Esophagus muscularis mucosa (tissue), 4 donors: ENCODE measurements around the gene ANKRD24. TPM values are rescaled to one million over a fixed set of nuclear protein-coding genes. Genes with fewer than 3 reads are reported as not detected.
A peak's percentile ranks its signal among the peaks of the same experiment; 100 is the strongest.
"Not testable (repeated sequence)": the region's sequence is repeated elsewhere in the genome, so short reads cannot be mapped to it uniquely, and the experiment has no call there.

Experiments
- DNase-seq: peaks from one replicate; pipeline ENCODE4 v3.0.0-alpha.2; 2017; ENCODE audit errors: extremely low spot score
- H3K27ac ChIP-seq, 4 donors: fragments of 200-600 bp; sonication (generic); replicated peaks in 1 of 4; 1 replicate in 3 of 4; 2 replicates in 1 of 4; pipeline ENCODE4 v1.5.1; 2016 to 2019; ENCODE audit warnings: mild to moderate bottlenecking in 1 of 4
- H3K27me3 ChIP-seq, 4 donors: fragments of 200-600 bp; sonication (generic); one replicate each; pipeline versions ENCODE4 v1.5.1 to v1.6.0; 2016 to 2019
- H3K36me3 ChIP-seq, 4 donors: fragments of 200-600 bp; sonication (generic); one replicate each; pipeline ENCODE4 v1.5.1; 2016 to 2019
- H3K4me1 ChIP-seq, 4 donors: fragments of 200-600 bp; sonication (generic); one replicate each; pipeline ENCODE4 v1.5.1; 2016 to 2019
- H3K4me3 ChIP-seq, 4 donors: fragments of 200-600 bp; sonication (generic); 1 replicate in 2 of 4; 2 replicates in 2 of 4; pipeline ENCODE4 v1.5.1; 2016 to 2019; ENCODE audit warnings: mild to moderate bottlenecking in 4 of 4, moderate library complexity in 1 of 4
- H3K9me3 ChIP-seq, 4 donors: fragments of 200-600 bp; sonication (generic); 1 replicate in 3 of 4; 2 replicates in 1 of 4; pipeline ENCODE4 v1.5.1; 2016 to 2019
- CTCF ChIP-seq, 3 experiments: fragments of 200-600 bp in 2 of 3; fragments of 450-650 bp in 1 of 3; sonication (generic) in 2 of 3; IDR thresholded peaks; one replicate each; pipeline ENCODE4 v1.5.1; 2017 to 2019; ENCODE audit warnings: antibody characterized with exemption in 3 of 3, mild to moderate bottlenecking in 2 of 3, moderate library complexity in 1 of 3
- EP300 ChIP-seq: sonication (generic); formaldehyde crosslinking; IDR thresholded peaks from one replicate; pipeline ENCODE4 v1.6.1; 2017; ENCODE audit warnings: antibody characterized with exemption
- POLR2A ChIP-seq: fragments of 450-650 bp; IDR thresholded peaks from one replicate; pipeline ENCODE4 v1.6.1; 2017; ENCODE audit warnings: antibody characterized with exemption, moderate library complexity, mild to moderate bottlenecking, low read depth
- POLR2AphosphoS5 ChIP-seq, 2 donors: sonication (generic); formaldehyde crosslinking; IDR thresholded peaks; one replicate each; pipeline ENCODE4 v1.6.1; 2017; ENCODE audit warnings: antibody characterized with exemption in 2 of 2
- WGBS: methylation state at CpG from one replicate; pipeline ENCODE4 v1.1.5; 2018; 5-methylcytosine and 5-hydroxymethylcytosine counted together
- intact Hi-C: fragments of 100-400 bp; cut with DNase I; formaldehyde crosslinking; loops from one replicate; pipeline ENCODE4 v1.15.1; 2023
- total RNA-seq, 4 donors: library from RNA; depleted of rRNA; stranded (reverse); fragments of >200 nt; gene quantifications; one replicate each; pipeline versions ENCODE4 v1.1.0 to v1.2.1, GENCODE V29; 2016

ANKRD24 gene
- 1 to 10 TPM in 2 of 4 donors, under 1 TPM in 2; 0.32 to 2.5 (median 0.96) TPM for total RNA-seq

DNA sequence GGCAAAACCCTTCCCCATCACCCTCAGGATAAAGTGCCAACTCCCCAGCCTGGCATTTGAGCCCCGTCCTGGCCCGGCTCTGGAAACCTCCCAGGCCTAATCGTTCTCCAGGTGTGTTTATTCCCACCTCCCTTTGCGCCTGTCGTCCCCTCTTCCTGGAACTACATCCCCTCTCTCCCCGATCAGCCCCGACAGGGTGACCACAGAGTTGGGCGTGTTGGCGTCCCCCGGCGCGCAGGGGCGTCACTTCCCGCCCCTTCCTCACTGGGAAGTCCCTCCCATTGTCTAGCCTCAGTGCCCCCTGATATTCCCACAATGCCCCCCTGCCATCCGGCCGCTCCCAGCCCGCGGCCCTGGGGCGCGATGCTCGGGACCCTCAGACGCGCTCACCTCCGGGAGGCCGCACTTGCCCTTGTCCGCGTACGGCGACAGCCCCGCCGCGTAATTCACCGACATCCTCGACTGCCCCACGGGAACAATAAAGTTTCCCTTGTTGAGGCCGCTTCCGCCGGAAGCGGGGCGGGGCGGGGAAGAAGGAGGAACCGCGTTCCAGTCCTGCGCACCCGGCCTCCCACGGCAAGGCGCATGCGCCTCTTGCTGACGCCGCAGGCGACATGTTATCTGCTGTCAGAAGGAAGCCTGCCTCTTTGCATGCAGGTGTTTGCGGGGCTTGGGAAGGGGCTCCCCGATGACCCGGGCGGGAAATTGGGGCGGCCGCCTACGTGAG, at the start of gene ANKRD24, which contains the start of gene SIRT6:
TSS of gene ANKRD24 (plus strand) at position 606 of the 727 bp plus-strand sequence. CDS start 3,737 bp downstream, outside the sequence.
TSS of gene SIRT6 (minus strand) at position 480 of the 727 bp plus-strand sequence. CDS start at position 456, 24 bp downstream.
- intact Hi-C loops, result no loop called here
- peaks cover 15 to 30% (median 25%) of the 10 kb centered on the region in 4 donors for H3K4me1 ChIP-seq
- DNase-seq, result peak; percentile 98
- under 1% methylated on average over 31 of the region's 58 CpGs for WGBS
- no peaks in the 10 kb centered on the region for H3K9me3 ChIP-seq
- peaks cover 0 to 37% (median 29%) of the 10 kb centered on the region in 4 donors for H3K36me3 ChIP-seq
- H3K27ac ChIP-seq, result peak within 1 kb of the TSS; percentile 74 to 81 (median 79)
- H3K27me3 ChIP-seq, result peaks cover 0 to 18% (median 0%) of the 10 kb centered on the region in 4 donors
- H3K4me3 ChIP-seq, result peak within 1 kb of the TSS; percentile 75 to 84 (median 78)
- TF ChIP-seq CTCF (IDR thresholded peaks at IDR 0.05) (peak in 1 of 3 experiments; percentile 38), EP300 (no peak), POLR2A (peak; percentile 29), POLR2AphosphoS5 (IDR thresholded peaks at IDR 0.05) (peak; percentile 93 to 99)

- no peak overlapping the region for H3K4me3 ChIP-seq
- TF ChIP-seq EP300, result no peak
- peak in 1 of 2 donors; percentile 50 for TF ChIP-seq POLR2AphosphoS5 (IDR thresholded peaks at IDR 0.05)
- peaks cover 0 to 14% (median 9%) of the 10 kb centered on the region in 4 donors for H3K4me1 ChIP-seq
- H3K27ac ChIP-seq, result peak overlapping the region in 1 of 4 donors; percentile 10
- intact Hi-C loops, result loop anchor here (10.0 kb wide), 1 partner anchor 150 kb away; the partner anchor contains the start of gene EEF2
- H3K36me3 ChIP-seq, result no peaks in the 10 kb centered on the region
- WGBS, result 20% methylated on average over 6 of the region's 6 CpGs
- H3K9me3 ChIP-seq, result no peaks in the 10 kb centered on the region
- no peak for DNase-seq
- H3K27me3 ChIP-seq, result peaks cover 0 to 17% (median 0%) of the 10 kb centered on the region in 4 donors
These were observed 48.1 kb upstream of the ANKRD24 start for GRCh38 chr19:4134351-4134750.

DNA sequence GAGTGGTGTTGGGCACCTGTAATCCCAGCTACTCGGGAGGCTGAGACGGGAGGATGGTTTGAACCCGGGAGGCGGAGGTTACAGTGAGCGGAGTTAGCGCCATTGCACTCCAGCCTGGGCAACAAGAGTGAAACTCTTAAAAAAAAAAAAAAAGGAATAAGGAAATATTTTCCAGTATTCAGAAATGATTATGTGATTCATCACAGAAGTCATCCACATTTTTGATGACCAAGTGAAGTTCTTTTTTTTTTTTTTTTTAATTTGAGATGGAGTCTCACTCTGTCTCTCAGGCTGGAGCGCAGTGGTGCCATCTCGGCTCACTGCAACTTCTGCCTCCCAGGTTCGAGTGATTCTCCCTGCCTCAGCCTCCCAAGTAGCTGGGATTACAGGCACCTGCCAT, 47.1 kb upstream of the ANKRD24 start:
- not testable (repeated sequence) for H3K9me3 ChIP-seq, H3K36me3 ChIP-seq, H3K27me3 ChIP-seq, DNase-seq, H3K27ac ChIP-seq, H3K4me3 ChIP-seq
- 89% methylated on average over 9 of the region's 9 CpGs for WGBS
- peaks cover 0 to 21% (median 16%) of the 10 kb centered on the region in 4 donors for H3K4me1 ChIP-seq
- intact Hi-C loops, result loop anchor here (10.0 kb wide), 1 partner anchor 151 kb away; the partner anchor contains the start of gene EEF2

- H3K4me1 ChIP-seq, result peaks cover 0 to 22% (median 18%) of the 10 kb centered on the region in 4 donors
- DNase-seq, result no peak
- no peaks in the 10 kb centered on the region for H3K9me3 ChIP-seq
- H3K27me3 ChIP-seq, result no peaks in the 10 kb centered on the region
- no peak overlapping the region for H3K27ac ChIP-seq
- no peak overlapping the region for H3K4me3 ChIP-seq
- no peaks in the 10 kb centered on the region for H3K36me3 ChIP-seq
- TF ChIP-seq EP300, result no peak
- no peak for TF ChIP-seq CTCF (IDR thresholded peaks at IDR 0.05)
- no peak for TF ChIP-seq POLR2A
- TF ChIP-seq POLR2AphosphoS5 (IDR thresholded peaks at IDR 0.05), result no peak
- intact Hi-C loops, result loop anchor here (10.0 kb wide), 1 partner anchor 152 kb away; the partner anchor contains the start of gene EEF2
- WGBS, result 95% methylated on average over 8 of the region's 8 CpGs
These were observed 45.8 kb upstream of the ANKRD24 start for GRCh38 chr19:4136680-4137088.

DNA sequence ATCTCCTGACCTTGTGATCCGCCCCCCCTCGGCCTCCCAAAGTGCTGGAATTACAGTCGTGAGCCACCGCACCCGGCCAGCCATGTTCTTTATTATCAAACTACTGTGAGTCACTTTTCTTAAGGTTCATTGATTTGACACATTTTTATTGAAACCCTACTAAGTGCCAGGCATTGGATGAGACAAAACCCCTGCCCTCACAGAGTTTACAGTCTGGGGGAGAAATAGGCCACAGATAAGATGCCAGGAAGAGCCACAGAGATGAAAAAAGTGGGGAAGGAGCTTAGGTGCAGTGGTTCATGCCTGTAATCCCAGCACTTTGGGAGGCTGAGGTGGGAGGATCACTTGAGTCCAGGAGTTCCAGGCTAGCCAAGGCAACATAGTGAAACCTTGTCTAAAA, 44.0 kb upstream of the ANKRD24 start:
- Histone ChIP-seq H3K27ac (no peak overlapping the region), H3K27me3 (peaks cover 0 to 12% (median 0%) of the 10 kb centered on the region in 4 donors), H3K4me3 (no peak overlapping the region), H3K9me3 (no peaks in the 10 kb centered on the region), H3K36me3 (no peaks in the 10 kb centered on the region), H3K4me1 (peaks cover 0 to 22% (median 18%) of the 10 kb centered on the region in 4 donors)
- no peak for TF ChIP-seq POLR2AphosphoS5 (IDR thresholded peaks at IDR 0.05)
- no peak for TF ChIP-seq POLR2A
- TF ChIP-seq CTCF (IDR thresholded peaks at IDR 0.05), result no peak
- TF ChIP-seq EP300, result no peak
- intact Hi-C loops, result loop anchor here (10.0 kb wide), 1 partner anchor 154 kb away; the partner anchor contains the start of gene EEF2
- WGBS, result 70% methylated on average over 5 of the region's 5 CpGs
- no peak for DNase-seq
